Glomerular visceral epithelial cell (primary cell): ENCODE results near the gene USP32.
"Not testable (repeated sequence)": the region's sequence is repeated elsewhere in the genome, so short reads cannot be mapped to it uniquely, and the experiment has no call there.

Source experiments
- DNase-seq: peaks from one replicate; pipeline ENCODE4 v3.0.0-alpha.2; 2016; ENCODE audit errors: extremely low spot score

Gene USP32

GRCh38 chr17:60333628-60334031 is 58.3 kb downstream of the USP32 start:
- DNase-seq: no peak

DNA sequence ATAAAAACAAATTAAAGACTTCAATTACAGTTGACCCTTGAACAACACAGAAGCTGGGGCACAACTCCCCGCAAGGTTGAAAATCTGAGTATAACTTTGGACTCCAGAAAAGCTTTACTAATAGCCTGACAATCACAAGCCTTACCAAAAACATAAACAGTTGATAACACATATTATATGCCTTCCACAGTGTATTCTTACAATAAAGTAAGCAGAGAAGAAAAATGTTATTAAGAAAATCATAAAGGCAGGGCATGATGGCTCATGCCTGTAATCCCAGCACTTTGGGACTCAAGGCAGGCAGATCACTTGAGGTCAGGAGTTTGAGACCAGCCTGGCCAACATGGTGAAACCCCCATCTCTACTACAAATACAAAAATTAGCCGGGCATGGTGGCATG is 58.9 kb downstream of the USP32 start:
- not testable (repeated sequence) for DNase-seq

GRCh38 chr17:60332574-60332973 is 59.4 kb downstream of the USP32 start:
- no peak for DNase-seq

- no peak for DNase-seq
Measured at GRCh38 chr17:60330731-60331130, 61.2 kb downstream of the USP32 start.

GRCh38 chr17:60328679-60329078 is 63.3 kb downstream of the USP32 start:
- no peak for DNase-seq

DNA sequence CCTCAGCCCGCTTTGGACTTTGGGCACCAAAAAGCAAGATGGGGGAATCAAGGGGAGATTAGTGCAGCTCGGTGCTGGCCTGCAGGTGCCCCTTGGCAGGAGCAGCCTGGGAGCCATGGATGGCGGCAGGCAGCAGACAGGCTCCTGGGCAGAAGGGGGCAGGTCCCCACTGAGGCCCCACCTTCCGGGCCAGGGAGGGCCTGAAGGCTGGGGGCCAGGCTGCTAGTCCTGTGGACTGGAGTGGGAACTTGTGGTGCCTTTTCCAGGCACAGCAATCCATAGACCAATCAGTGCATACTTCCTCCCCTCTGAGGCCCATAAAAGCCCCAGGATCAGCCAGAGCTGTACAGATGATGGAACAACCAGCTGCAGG is 64.0 kb downstream of the USP32 start:
- no peak for DNase-seq

- no peak for DNase-seq
Measured at GRCh38 chr17:60327134-60327900, 64.6 kb downstream of the USP32 start.

DNA sequence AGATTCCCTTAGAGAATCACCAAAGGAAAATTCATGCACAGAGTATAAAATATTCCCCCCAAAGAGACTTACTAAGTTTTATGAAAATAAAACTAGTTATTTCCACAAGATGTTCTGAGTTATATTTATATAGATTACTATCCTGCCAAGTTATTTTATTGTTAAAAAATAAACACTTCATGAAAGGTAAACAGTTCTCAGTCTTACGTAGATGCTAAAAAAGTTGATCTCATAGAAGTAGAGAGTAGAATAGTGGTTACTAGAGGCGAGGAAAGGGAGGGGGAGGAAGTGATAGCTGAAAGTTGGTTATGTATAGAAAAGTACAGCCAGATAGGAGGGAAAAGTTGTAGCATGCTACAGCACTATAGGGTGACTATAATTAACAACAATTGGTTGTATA is 65.2 kb downstream of the USP32 start:
- no peak for DNase-seq

GRCh38 chr17:60325730-60326524 is 66.0 kb downstream of the USP32 start:
- no peak for DNase-seq

DNA sequence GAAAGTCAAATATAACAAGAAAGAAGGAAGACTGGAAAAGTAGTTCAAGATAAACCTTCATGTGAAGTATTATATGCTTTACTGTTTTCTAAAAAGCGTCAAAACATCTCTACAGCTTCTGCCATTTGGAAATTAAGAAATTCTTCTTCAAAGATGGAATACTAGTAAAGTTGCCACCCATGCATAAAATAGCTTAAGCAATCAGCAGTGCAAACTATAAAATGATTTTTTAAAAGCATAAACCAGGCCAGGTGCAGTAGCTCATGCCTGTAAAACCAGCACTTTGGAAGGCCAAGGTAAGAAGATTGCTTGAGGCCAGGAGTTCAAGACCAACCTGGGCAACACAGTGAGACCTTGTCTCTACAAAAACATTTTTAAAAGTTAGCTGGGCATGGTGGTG is 68.2 kb downstream of the USP32 start:
- no peak for DNase-seq

GRCh38 chr17:60322056-60322387 is 69.9 kb downstream of the USP32 start:
- DNase-seq: no peak

DNA sequence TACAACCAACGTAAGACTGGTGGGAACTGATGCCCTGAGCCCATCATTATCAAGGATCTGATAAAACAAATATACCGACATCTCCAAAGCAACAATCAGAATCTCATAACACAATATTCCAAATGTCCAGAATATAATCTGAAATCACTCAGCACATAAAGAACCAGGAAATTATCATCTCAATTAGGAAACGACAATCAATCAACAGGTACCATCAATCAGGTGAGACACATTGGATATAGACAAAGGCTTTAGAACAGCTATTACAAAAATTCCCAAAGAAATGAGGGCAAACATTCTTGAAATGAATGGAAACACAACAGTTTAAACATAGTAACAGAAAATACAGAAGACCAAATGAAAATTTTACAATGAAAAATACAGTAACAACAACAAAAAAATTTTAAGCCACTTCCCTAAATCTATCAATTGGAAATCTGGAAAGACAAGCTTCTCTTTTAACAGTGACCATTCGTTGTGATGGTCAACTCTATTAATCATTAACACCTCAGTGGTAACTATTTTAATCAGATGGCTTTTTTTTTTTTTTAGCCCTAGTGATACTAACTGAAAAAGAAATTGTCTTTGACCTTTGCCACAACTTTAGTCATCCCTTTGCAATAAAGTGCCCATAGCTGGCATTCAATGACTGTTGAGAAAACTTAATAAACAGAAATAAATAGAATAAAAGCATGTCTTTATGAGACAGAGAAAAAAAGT is 70.4 kb downstream of the USP32 start:
- peak; percentile 25 for DNase-seq

DNA sequence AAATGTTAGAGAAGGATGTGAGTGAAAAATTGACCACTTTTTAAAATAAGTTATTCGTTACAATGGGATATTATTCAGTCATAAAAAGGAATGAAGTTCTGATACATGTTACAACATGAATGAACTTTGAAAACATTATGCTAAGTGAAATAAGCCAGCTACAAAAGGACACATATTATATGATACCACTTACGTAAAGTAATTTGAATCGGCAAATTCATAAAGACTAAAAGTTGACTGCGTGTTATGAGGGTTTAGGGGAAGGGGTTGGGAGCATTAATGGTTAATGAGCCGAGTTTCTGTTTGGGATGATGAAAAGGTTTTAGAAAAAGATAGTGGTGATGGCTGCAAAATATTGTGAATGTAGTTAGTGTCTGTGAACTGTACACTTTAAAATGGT is 73.1 kb downstream of the USP32 start:
- DNase-seq: no peak

- DNase-seq: no peak
Measured at GRCh38 chr17:60318326-60318725, 73.6 kb downstream of the USP32 start.

- DNase-seq: no peak
Measured at GRCh38 chr17:60315650-60316049, 76.3 kb downstream of the USP32 start.

GRCh38 chr17:60314900-60315299 is 77.0 kb downstream of the USP32 start:
- not testable (repeated sequence) for DNase-seq

DNA sequence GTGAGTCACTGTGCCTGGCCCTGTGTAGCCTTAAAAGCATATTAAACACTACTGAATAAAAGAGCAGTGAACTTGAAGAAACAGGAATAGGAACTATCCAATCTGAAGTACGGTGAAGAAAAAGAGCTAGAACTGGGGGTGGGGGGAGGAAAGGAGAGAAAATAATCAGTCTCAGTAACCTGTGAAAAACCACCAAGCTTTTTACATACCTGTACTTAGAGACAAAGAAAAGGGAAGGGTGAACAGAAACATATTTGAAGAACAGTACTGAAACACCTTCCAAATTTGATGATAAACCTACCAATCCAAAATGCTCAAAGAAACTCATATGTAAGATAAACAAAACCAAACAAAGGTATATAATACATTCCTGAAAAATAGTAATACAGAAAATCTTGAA is 77.5 kb downstream of the USP32 start:
- DNase-seq: no peak

DNA sequence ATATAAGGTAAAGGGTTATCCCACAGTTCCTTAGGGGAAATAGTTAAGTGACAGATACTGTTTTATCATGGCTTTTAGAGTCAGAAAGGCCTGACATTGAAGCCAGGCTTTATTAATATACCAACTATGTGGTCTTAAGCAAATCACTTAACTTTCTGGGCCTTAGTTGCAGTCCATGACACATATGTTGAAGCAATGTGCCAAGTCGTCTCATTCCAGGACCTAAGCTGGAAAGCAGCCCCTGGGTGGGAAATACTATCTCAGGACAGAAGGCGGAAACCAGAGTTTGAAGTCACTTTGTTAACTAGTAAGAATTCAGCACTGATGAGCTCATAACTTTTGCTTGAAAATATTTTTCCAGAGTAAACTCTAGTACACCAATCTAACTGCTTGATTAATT is 80.0 kb downstream of the USP32 start:
- no peak for DNase-seq

DNA sequence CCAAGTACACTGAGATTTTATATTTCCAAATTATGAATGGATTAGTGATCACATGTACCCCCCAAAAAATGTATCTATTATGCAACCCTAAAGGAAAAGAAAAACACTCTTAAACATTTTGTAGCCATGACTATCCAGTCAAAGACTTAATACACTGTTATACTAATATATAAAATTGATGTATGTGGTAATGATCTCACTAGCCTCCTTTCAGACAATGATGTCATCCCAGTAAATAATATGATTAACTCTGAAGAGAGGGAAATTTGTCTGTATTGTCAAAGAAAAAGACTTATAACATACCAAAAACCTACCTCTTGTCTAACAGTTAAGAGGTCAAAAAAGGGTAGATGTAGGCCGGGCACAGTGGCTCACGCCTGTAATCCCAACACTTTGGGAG is 80.7 kb downstream of the USP32 start:
- DNase-seq: peak; percentile 3

DNA sequence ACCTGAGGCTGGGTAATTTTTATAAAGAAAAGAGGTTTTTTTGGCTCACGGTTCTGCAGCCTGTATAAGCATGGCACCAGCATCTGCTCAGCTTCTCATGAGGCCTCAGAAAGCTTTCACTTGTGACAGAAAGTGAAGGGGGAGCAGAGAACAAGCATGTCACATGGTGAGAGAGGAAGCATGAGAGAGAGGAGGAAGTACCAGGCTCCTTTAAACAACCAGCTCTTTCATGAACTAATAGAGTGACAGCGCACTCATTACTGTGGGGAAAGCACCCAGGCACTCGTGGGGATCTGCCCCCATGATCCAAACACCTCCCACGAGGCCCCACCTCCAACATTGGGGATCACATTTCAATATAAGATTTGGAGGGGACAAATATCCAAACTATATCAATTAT is 86.8 kb downstream of the USP32 start:
- peak; percentile 6 for DNase-seq

DNA sequence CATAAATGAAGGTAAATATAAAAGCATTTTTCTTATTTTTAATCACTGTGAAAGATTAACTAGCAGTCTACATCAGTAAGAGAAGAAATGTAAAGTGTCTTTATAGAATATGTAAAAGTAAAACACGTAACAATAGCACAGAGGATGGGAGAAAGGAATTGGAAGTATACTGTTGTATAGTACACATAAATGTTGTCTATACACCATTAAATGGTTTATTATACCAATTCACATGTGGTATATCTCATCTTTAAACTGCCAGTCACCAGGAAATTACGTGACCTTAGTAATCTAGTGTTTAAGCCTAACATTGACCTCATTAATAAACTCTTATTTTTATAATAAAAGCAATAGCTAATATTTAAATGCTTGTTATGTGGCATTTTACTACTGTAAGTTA is 87.4 kb downstream of the USP32 start:
- DNase-seq: no peak

- DNase-seq: no peak
Measured at GRCh38 chr17:60303406-60304099, 88.4 kb downstream of the USP32 start.
